Measurements from ENCODE around the gene PDE7B.

- TF ChIP-seq EP300 (IDR thresholded peaks at IDR 0.05) (no peak), CTCF (IDR thresholded peaks at IDR 0.05) (no peak), POLR2A (IDR thresholded peaks at IDR 0.05; ENCODE audit: low read depth) (no peak), POLR2AphosphoS5 (IDR thresholded peaks at IDR 0.05) (no peak)
Observed at GRCh38 chr6:135876058-135876457, 24.6 kb downstream of the PDE7B start.
